Liver (tissue), 9 donors: Measurements from ENCODE around the gene PACSIN2. TPM values are rescaled to one million over a fixed set of nuclear protein-coding genes. Genes with fewer than 3 reads are reported as not detected.

Experiments
- DNase-seq: peaks from one replicate; pipeline ENCODE4 v3.0.0-alpha.2; 2017; ENCODE audit warnings: low spot score
- H3K27ac ChIP-seq, 2 donors: one replicate each; pipeline ENCODE4 v1.7.0; 2013; ENCODE audit warnings: inconsistent platforms in 2 of 2, low read length in 2 of 2, control low read depth in 1 of 2, low read depth in 1 of 2, mild to moderate bottlenecking in 1 of 2
- H3K27me3 ChIP-seq, 4 donors: one replicate each; pipeline versions ENCODE4 v1.6.1 to v1.7.0; 2013; ENCODE audit warnings: low read length in 3 of 4, inconsistent platforms in 1 of 4, mild to moderate bottlenecking in 1 of 4, moderate library complexity in 1 of 4; ENCODE audit not compliant: control insufficient read depth in 4 of 4, insufficient read depth in 4 of 4
- H3K36me3 ChIP-seq, 4 donors: one replicate each; pipeline versions ENCODE4 v1.6.1 to v1.7.0; 2013; ENCODE audit warnings: low read length in 3 of 4, mild to moderate bottlenecking in 3 of 4, low read depth in 1 of 4, moderate library complexity in 1 of 4; ENCODE audit not compliant: control insufficient read depth in 4 of 4, insufficient read depth in 3 of 4
- H3K4me1 ChIP-seq, 4 donors: one replicate each; pipeline versions ENCODE4 v1.6.1 to v1.7.0; 2013; ENCODE audit warnings: low read length in 3 of 4, mild to moderate bottlenecking in 3 of 4, moderate library complexity in 1 of 4; ENCODE audit not compliant: control insufficient read depth in 4 of 4, insufficient read depth in 4 of 4
- H3K4me3 ChIP-seq, 3 donors: one replicate each; pipeline versions ENCODE4 v1.6.1 to v1.7.0; 2013; ENCODE audit warnings: low read length in 3 of 3, control low read depth in 1 of 3, low read depth in 1 of 3, mild to moderate bottlenecking in 1 of 3
- H3K9ac ChIP-seq, 2 donors: one replicate each; pipeline ENCODE4 v1.7.0; 2013; ENCODE audit warnings: low read length in 2 of 2, mild to moderate bottlenecking in 2 of 2, moderate library complexity in 2 of 2, control low read depth in 1 of 2, low read depth in 1 of 2
- H3K9me3 ChIP-seq, 4 donors: one replicate each; pipeline versions ENCODE4 v1.6.1 to v1.7.0; 2013; ENCODE audit warnings: low read length in 3 of 4; ENCODE audit not compliant: control insufficient read depth in 4 of 4
- ATF3 ChIP-seq: IDR thresholded peaks from 2 replicates; pipeline ENCODE4 v1.6.1; 2016; ENCODE audit warnings: antibody characterized with exemption
- CTCF ChIP-seq: fragments of 150-350 bp; IDR thresholded peaks from 2 replicates; pipeline ENCODE4 v1.5.1; 2017; ENCODE audit warnings: improper control_type of control experiment, low read depth, low read length; ENCODE audit not compliant: missing input control
- EGR1 ChIP-seq, 2 donors: IDR thresholded peaks; 2 replicates each; pipeline ENCODE4 v1.6.1; 2016 to 2018; ENCODE audit warnings: antibody characterized with exemption in 2 of 2, low read depth in 2 of 2
- FOXA1 ChIP-seq: IDR thresholded peaks from 2 replicates; pipeline ENCODE4 v1.6.1; 2016; ENCODE audit warnings: antibody characterized with exemption
- FOXA2 ChIP-seq: IDR thresholded peaks from 2 replicates; pipeline ENCODE4 v1.6.1; 2016; ENCODE audit warnings: antibody characterized with exemption
- GABPA ChIP-seq, 2 donors: IDR thresholded peaks in 1 of 2; conservative IDR thresholded peaks in 1 of 2; 2 replicates each; pipeline ENCODE4 v1.6.1; 2016; ENCODE audit warnings: antibody characterized with exemption in 2 of 2, mild to moderate bottlenecking in 1 of 2, moderate library complexity in 1 of 2
- HNF4A ChIP-seq, 2 donors: conservative IDR thresholded peaks; 2 replicates each; pipeline ENCODE4 v1.6.1; 2016; ENCODE audit warnings: antibody characterized with exemption in 2 of 2, mild to moderate bottlenecking in 2 of 2
- HNF4G ChIP-seq: IDR thresholded peaks from 2 replicates; pipeline ENCODE4 v1.6.1; 2016; ENCODE audit warnings: antibody characterized with exemption
- JUND ChIP-seq, 2 donors: IDR thresholded peaks; 2 replicates each; pipeline ENCODE4 v1.6.1; 2016; ENCODE audit warnings: antibody characterized with exemption in 2 of 2
- MAX ChIP-seq: IDR thresholded peaks from 2 replicates; pipeline ENCODE4 v1.6.1; 2016; ENCODE audit warnings: antibody characterized with exemption
- NR2F2 ChIP-seq: IDR thresholded peaks from 2 replicates; pipeline ENCODE4 v1.6.1; 2016; ENCODE audit warnings: antibody characterized with exemption
- RAD21 ChIP-seq, 2 donors: IDR thresholded peaks; 2 replicates each; pipeline ENCODE4 v1.6.1; 2016; ENCODE audit warnings: antibody characterized with exemption in 2 of 2, mild to moderate bottlenecking in 2 of 2
- REST ChIP-seq: IDR thresholded peaks from 2 replicates; pipeline ENCODE4 v1.6.1; 2016; ENCODE audit warnings: antibody characterized with exemption, mild to moderate bottlenecking
- RXRA ChIP-seq, 2 donors: IDR thresholded peaks; 2 replicates each; pipeline ENCODE4 v1.6.1; 2017 to 2018; ENCODE audit warnings: antibody characterized with exemption in 2 of 2, mild to moderate bottlenecking in 1 of 2
- SP1 ChIP-seq: IDR thresholded peaks from 2 replicates; pipeline ENCODE4 v1.6.1; 2018; ENCODE audit warnings: antibody characterized with exemption, mild to moderate bottlenecking
- TAF1 ChIP-seq: conservative IDR thresholded peaks from 2 replicates; pipeline ENCODE4 v1.6.1; 2016; ENCODE audit warnings: antibody characterized with exemption, mild to moderate bottlenecking
- YY1 ChIP-seq: IDR thresholded peaks from 2 replicates; pipeline ENCODE4 v1.6.1; 2016; ENCODE audit warnings: antibody characterized with exemption, mild to moderate bottlenecking
- ZBTB33 ChIP-seq: IDR thresholded peaks from 2 replicates; pipeline ENCODE4 v1.6.1; 2016; ENCODE audit warnings: antibody characterized with exemption
- WGBS: extraction: QIAGEN DNeasy Blood & Tissue Kit; methylation state at CpG from one replicate; pipeline ENCODE4 v1.1.7; 2013; 5-methylcytosine and 5-hydroxymethylcytosine counted together
- polyA plus RNA-seq, 2 donors: library from polyadenylated mRNA; stranded (reverse) in 1 of 2; unstranded in 1 of 2; fragments of 200-250 nt in 1 of 2; fragments of >200 nt in 1 of 2; fragmentation: Nextera tagmentation in 1 of 2; extraction: Ambion mirVana in 1 of 2; gene quantifications; one replicate each; pipeline versions ENCODE4 v1.2.1 to v1.2.3, GENCODE V29; 2013 to 2015
- total RNA-seq, 2 donors: library from RNA; depleted of rRNA; stranded (reverse); fragments of >200 nt; gene quantifications; one replicate each; pipeline ENCODE4 v1.2.3, GENCODE V29; 2014
- donor health status: healthy.
- donor health status: healthy.
- donor health status: healthy.
- donor health status: healthy.
- donor health status: healthy.

The PACSIN2 gene
- total and polyA plus RNA-seq, 4 donors, result 9.1 to 31.4 (median 17.0) TPM

GRCh38 chr22:42909363-42910058 lies 105.4 kb downstream of the PACSIN2 start:
- Histone ChIP-seq H3K27me3 (no peaks in the 10 kb centered on the region), H3K9me3 (no peaks in the 10 kb centered on the region), H3K4me1 (peaks cover 12 to 59% (median 41%) of the 10 kb centered on the region in 4 donors), H3K9ac (no peak overlapping the region), H3K36me3 (peaks cover 0 to 11% (median 3%) of the 10 kb centered on the region in 4 donors), H3K27ac (no peak overlapping the region), H3K4me3 (no peak overlapping the region)
- TF ChIP-seq ZBTB33 (no peak), FOXA1 (no peak), EGR1 (IDR thresholded peaks at IDR 0.05; ENCODE audit: low read depth in 2 of 2) (no peak), RXRA (IDR thresholded peaks at IDR 0.05) (no peak), HNF4G (no peak), FOXA2 (no peak), HNF4A (conservative IDR thresholded peaks at IDR 0.05) (no peak)
- 93% methylated on average over 14 of the region's 14 CpGs for WGBS
- DNase-seq, result no peak

- H3K4me1 ChIP-seq, result peaks cover 8 to 47% (median 31%) of the 10 kb centered on the region in 4 donors
These were observed 106.6 kb downstream of the PACSIN2 start for GRCh38 chr22:42908374-42908746.

More at GRCh38 chr22:42908374-42908746, 106.6 kb downstream of the PACSIN2 start:
- no peaks in the 10 kb centered on the region for H3K27me3 ChIP-seq
- no peak for DNase-seq
- H3K36me3 ChIP-seq, result peaks cover 0 to 11% (median 3%) of the 10 kb centered on the region in 4 donors
- no peaks in the 10 kb centered on the region for H3K9me3 ChIP-seq
- H3K9ac ChIP-seq, result no peak overlapping the region
- TF ChIP-seq SP1 (no peak), ATF3 (no peak), MAX (no peak), JUND (IDR thresholded peaks at IDR 0.05) (no peak), YY1 (no peak), RAD21 (IDR thresholded peaks at IDR 0.05) (no peak), HNF4G (no peak), NR2F2 (no peak), REST (no peak), ZBTB33 (no peak), RXRA (IDR thresholded peaks at IDR 0.05) (no peak), CTCF (no peak), TAF1 (no peak), EGR1 (IDR thresholded peaks at IDR 0.05; ENCODE audit: low read depth in 2 of 2) (no peak), GABPA (IDR thresholded peaks at IDR 0.05 in 1 of 2, conservative IDR thresholded peaks at IDR 0.05 in 1 of 2) (no peak), FOXA1 (no peak), HNF4A (conservative IDR thresholded peaks at IDR 0.05) (no peak)
- H3K27ac ChIP-seq, result no peak overlapping the region
- H3K4me3 ChIP-seq, result no peak overlapping the region
- WGBS, result 89% methylated on average over 6 of the region's 6 CpGs
